HEK293T (cell line): Measurements from ENCODE around the gene NXPE1.

Experiments
- ELF4 ChIP-seq: fragments of 450-650 bp; IDR thresholded peaks from 2 replicates; pipeline ENCODE4 v1.6.1; 2017; ENCODE audit warnings: antibody characterized with exemption
- FOXA1 ChIP-seq: fragments of 450-650 bp; IDR thresholded peaks from 2 replicates; pipeline ENCODE4 v1.6.1; 2016; ENCODE audit warnings: mild to moderate bottlenecking
- FOXM1 ChIP-seq: fragments of 450-650 bp; IDR thresholded peaks from 2 replicates; pipeline ENCODE4 v1.6.1; 2017; ENCODE audit warnings: mild to moderate bottlenecking, borderline replicate concordance
- HDGF ChIP-seq: fragments of 450-650 bp; IDR thresholded peaks from 2 replicates; pipeline ENCODE4 v1.6.1; 2017; ENCODE audit warnings: antibody characterized with exemption, borderline replicate concordance
- L3MBTL2 ChIP-seq: fragments of 450-650 bp; conservative IDR thresholded peaks from 2 replicates; pipeline ENCODE4 v1.6.1; 2016; ENCODE audit warnings: mild to moderate bottlenecking
- LEF1 ChIP-seq: fragments of 450-650 bp; IDR thresholded peaks from 2 replicates; pipeline ENCODE4 v1.6.1; 2017; ENCODE audit warnings: mild to moderate bottlenecking, borderline replicate concordance
- NFRKB ChIP-seq: fragments of 450-650 bp; IDR thresholded peaks from 2 replicates; pipeline ENCODE4 v1.6.1; 2016; ENCODE audit warnings: mild to moderate bottlenecking, moderate library complexity
- SP1 ChIP-seq: fragments of 450-650 bp; IDR thresholded peaks from 2 replicates; pipeline ENCODE4 v1.6.1; 2017
- SUZ12 ChIP-seq: fragments of 450-650 bp; IDR thresholded peaks from 2 replicates; pipeline ENCODE4 v1.6.1; 2016; ENCODE audit warnings: mild to moderate bottlenecking
- TARDBP ChIP-seq: fragments of 450-650 bp; IDR thresholded peaks from 2 replicates; pipeline ENCODE4 v1.6.1; 2016
- ZNF384 ChIP-seq: fragments of 450-650 bp; IDR thresholded peaks from 2 replicates; pipeline ENCODE4 v1.6.1; 2016
- TF ChIP-seq, protein P1 (sequence below): fragments of 450-650 bp; IDR thresholded peaks from 2 replicates; pipeline ENCODE4 v1.6.1; 2016

GRCh38 chr11:114496915-114497314 is 62.8 kb downstream of the NXPE1 start:
- TF ChIP-seq SUZ12 (no peak), TARDBP (no peak), SP1 (no peak), NFRKB (no peak), FOXA1 (no peak), ELF4 (no peak), FOXM1 (no peak), ZNF384 (no peak), L3MBTL2 (no peak), HDGF (no peak), LEF1 (no peak)
- TF ChIP-seq, protein P1, sequence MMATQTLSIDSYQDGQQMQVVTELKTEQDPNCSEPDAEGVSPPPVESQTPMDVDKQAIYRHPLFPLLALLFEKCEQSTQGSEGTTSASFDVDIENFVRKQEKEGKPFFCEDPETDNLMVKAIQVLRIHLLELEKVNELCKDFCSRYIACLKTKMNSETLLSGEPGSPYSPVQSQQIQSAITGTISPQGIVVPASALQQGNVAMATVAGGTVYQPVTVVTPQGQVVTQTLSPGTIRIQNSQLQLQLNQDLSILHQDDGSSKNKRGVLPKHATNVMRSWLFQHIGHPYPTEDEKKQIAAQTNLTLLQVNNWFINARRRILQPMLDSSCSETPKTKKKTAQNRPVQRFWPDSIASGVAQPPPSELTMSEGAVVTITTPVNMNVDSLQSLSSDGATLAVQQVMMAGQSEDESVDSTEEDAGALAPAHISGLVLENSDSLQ = no peak
